Nephron (organoid): ENCODE results near the gene KCTD18.

Source experiments
- H3K27ac Mint-ChIP-seq, 3 experiments: 2 replicates each; pipeline ENCODE4 v1.8.0; 2020; ENCODE audit warnings: mixed read lengths in 3 of 3, mild to moderate bottlenecking in 2 of 3, moderate library complexity in 1 of 3
- H3K27me3 Mint-ChIP-seq: 2 replicates; pipeline ENCODE4 v1.8.0; 2021; ENCODE audit warnings: low read depth, mild to moderate bottlenecking, moderate library complexity, mixed read lengths
- H3K36me3 Mint-ChIP-seq: 2 replicates; pipeline ENCODE4 v1.8.0; 2020; ENCODE audit warnings: low read depth, mixed read lengths
- H3K4me1 Mint-ChIP-seq: 2 replicates; pipeline ENCODE4 v1.8.0; 2020; ENCODE audit warnings: mixed read lengths
- H3K4me3 Mint-ChIP-seq, 3 experiments: 2 replicates each; pipeline ENCODE4 v1.8.0; 2020; ENCODE audit warnings: mild to moderate bottlenecking in 3 of 3, mixed read lengths in 3 of 3, moderate library complexity in 2 of 3
- H3K9me3 Mint-ChIP-seq: 2 replicates; pipeline ENCODE4 v1.8.0; 2020; ENCODE audit warnings: mixed read lengths
- TF ChIP-seq, protein P1 (sequence below), 3 experiments: fragments of 200-600 bp; sonication (generic); IDR thresholded peaks; one replicate each; pipeline ENCODE4 v1.5.0; 2021; ENCODE audit warnings: antibody characterized with exemption in 3 of 3; ENCODE audit not compliant: unreplicated experiment in 3 of 3

The KCTD18 gene

GRCh38 chr2:200472853-200473464 is 36.9 kb downstream of the KCTD18 start:
- no peak overlapping the region for H3K27ac Mint-ChIP-seq
- H3K4me1 Mint-ChIP-seq, result peaks cover 31% of the 10 kb centered on the region
- peaks cover 67% of the 10 kb centered on the region for H3K36me3 Mint-ChIP-seq
- no peaks in the 10 kb centered on the region for H3K27me3 Mint-ChIP-seq
- TF ChIP-seq, protein P1, sequence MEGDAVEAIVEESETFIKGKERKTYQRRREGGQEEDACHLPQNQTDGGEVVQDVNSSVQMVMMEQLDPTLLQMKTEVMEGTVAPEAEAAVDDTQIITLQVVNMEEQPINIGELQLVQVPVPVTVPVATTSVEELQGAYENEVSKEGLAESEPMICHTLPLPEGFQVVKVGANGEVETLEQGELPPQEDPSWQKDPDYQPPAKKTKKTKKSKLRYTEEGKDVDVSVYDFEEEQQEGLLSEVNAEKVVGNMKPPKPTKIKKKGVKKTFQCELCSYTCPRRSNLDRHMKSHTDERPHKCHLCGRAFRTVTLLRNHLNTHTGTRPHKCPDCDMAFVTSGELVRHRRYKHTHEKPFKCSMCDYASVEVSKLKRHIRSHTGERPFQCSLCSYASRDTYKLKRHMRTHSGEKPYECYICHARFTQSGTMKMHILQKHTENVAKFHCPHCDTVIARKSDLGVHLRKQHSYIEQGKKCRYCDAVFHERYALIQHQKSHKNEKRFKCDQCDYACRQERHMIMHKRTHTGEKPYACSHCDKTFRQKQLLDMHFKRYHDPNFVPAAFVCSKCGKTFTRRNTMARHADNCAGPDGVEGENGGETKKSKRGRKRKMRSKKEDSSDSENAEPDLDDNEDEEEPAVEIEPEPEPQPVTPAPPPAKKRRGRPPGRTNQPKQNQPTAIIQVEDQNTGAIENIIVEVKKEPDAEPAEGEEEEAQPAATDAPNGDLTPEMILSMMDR (IDR thresholded peaks at IDR 0.05; ENCODE audit: unreplicated experiment in 3 of 3), result no peak
- no peaks in the 10 kb centered on the region for H3K9me3 Mint-ChIP-seq
- H3K4me3 Mint-ChIP-seq, result no peak overlapping the region

- Mint-ChIP-seq H3K36me3 (peaks cover 65% of the 10 kb centered on the region), H3K27me3 (no peaks in the 10 kb centered on the region), H3K27ac (no peak overlapping the region), H3K9me3 (no peaks in the 10 kb centered on the region), H3K4me1 (peaks cover 40% of the 10 kb centered on the region), H3K4me3 (no peak overlapping the region)
- TF ChIP-seq, protein P1 (IDR thresholded peaks at IDR 0.05; ENCODE audit: unreplicated experiment in 3 of 3), result no peak
Observed at GRCh38 chr2:200471928-200472645, 37.8 kb downstream of the KCTD18 start.

DNA sequence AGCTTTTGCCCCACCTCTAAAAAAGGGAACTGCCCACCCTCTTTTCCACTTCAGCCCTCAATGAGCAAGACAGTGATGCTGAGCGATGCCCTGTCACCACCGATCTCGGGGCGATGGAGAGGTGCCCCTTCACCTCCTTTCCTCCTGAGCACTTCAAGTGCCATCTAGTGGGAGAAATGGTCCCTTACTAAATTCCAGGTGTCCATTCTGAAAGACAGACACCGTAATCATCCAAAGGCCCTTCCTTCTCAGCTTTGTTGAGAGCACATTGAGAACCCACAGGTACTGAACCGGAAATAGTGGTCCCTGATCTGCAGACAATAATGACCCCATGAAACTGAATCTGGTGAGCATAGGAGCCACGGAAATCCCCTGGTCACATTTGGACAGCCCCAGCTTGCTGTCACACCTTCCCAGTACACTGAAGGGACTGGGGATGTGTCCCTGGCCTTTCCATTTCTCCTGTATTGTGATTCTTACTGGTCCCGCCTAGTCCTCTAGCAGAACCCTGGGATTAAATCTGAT is 38.5 kb downstream of the KCTD18 start:
- TF ChIP-seq, protein P1 (IDR thresholded peaks at IDR 0.05; ENCODE audit: unreplicated experiment in 3 of 3), result peak; percentile 25 to 44 (median 43)
- Mint-ChIP-seq H3K4me1 (peaks cover 46% of the 10 kb centered on the region), H3K4me3 (no peak overlapping the region)

DNA sequence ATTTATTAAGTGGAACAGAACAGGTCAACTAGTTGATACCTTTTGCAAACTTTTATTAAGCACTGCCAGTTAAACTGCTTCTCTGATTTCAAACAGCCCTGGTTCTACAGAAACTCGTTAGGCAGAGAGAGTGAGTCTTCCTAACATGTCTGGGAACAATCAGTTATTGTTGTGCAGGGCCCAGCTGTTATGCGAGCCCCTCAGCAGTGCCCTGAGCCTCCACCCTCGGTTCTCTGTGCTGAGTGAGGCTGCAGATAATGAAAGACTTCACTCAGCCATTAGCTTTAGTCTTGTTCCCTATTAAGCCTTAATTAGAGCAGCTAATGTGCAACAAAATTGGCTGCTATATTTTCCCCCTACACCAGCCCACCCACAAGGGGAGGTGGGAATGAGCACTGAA is 39.6 kb downstream of the KCTD18 start:
- Mint-ChIP-seq H3K9me3 (no peaks in the 10 kb centered on the region), H3K27ac (peak overlapping the region; percentile 84 to 90 (median 89)), H3K36me3 (peaks cover 65% of the 10 kb centered on the region), H3K27me3 (no peaks in the 10 kb centered on the region), H3K4me3 (no peak overlapping the region), H3K4me1 (peaks cover 51% of the 10 kb centered on the region)
- TF ChIP-seq, protein P1 (IDR thresholded peaks at IDR 0.05; ENCODE audit: unreplicated experiment in 3 of 3), result no peak

More for the DNA sequence above, 38.5 kb downstream of the KCTD18 start:
- peak overlapping the region; percentile 67 to 90 (median 70) for H3K27ac Mint-ChIP-seq
- H3K36me3 Mint-ChIP-seq, result peaks cover 63% of the 10 kb centered on the region
- H3K27me3 Mint-ChIP-seq, result no peaks in the 10 kb centered on the region
- H3K9me3 Mint-ChIP-seq, result no peaks in the 10 kb centered on the region

DNA sequence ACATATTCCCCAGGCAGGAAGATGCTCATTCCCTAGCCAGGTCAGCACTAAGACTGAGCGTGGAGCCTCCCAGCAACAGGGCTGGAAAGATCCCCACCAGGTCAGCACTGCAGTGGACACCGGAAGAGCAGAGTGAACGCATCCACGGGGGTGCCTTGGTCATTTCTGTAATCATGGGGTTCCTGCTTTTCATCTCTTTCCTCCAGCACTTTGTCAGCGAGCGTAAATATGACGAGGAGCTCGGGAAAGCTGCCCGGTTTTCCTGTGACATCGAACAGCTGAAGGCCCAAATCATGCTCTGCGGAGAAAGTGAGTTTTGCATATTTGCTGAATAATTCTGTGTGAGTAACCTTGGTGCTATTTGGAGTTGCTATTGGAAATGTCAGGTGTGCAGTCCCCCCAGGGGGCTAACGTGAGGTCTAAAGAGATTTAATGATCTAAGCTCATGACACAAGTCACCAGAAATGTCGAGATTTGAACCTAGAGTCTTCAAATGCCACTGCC is 40.1 kb downstream of the KCTD18 start:
- Mint-ChIP-seq H3K4me3 (no peak overlapping the region), H3K27me3 (no peaks in the 10 kb centered on the region), H3K36me3 (peaks cover 65% of the 10 kb centered on the region), H3K27ac (peak overlapping the region; percentile 84 to 90 (median 89)), H3K9me3 (no peaks in the 10 kb centered on the region), H3K4me1 (peaks cover 56% of the 10 kb centered on the region)
- TF ChIP-seq, protein P1 (IDR thresholded peaks at IDR 0.05; ENCODE audit: unreplicated experiment in 3 of 3), result no peak
